Activated naive CD4-positive, alpha-beta T cell treated with anti-CD3 and anti-CD28 coated beads, Interleukin-2, amount 50 U/mL, for 72 hours (primary cell): Measurements from ENCODE around the gene IQCH. TPM values are rescaled to one million over a fixed set of nuclear protein-coding genes. Genes with fewer than 3 reads are reported as not detected.
"Not testable (repeated sequence)": the region's sequence is repeated elsewhere in the genome, so short reads cannot be mapped to it uniquely, and the experiment has no call there.

Source experiments
- ATAC-seq, 2 donors: fragments of 150-1000 bp; cut with Tn5 transposase; 2 replicates each; pipeline ENCODE4 v1.10.0; 2021; ENCODE audit warnings: mild to moderate bottlenecking in 2 of 2, moderate library complexity in 2 of 2
- DNase-seq, 2 donors: peaks; one replicate each; pipeline ENCODE4 v3.0.0; 2021 to 2022; ENCODE audit warnings: low spot score in 2 of 2
- H3K27ac Mint-ChIP-seq, 2 donors: one replicate each; pipeline ENCODE4 v1.8.0; 2022; ENCODE audit warnings: mild to moderate bottlenecking in 2 of 2, mixed read lengths in 2 of 2
- H3K36me3 Mint-ChIP-seq, 2 donors: one replicate each; pipeline ENCODE4 v1.8.0; 2022; ENCODE audit warnings: mixed read lengths in 2 of 2
- H3K9me3 Mint-ChIP-seq, 2 donors: one replicate each; pipeline ENCODE4 v1.8.0; 2022; ENCODE audit warnings: mixed read lengths in 2 of 2
- total RNA-seq, 2 donors: library from RNA; stranded (reverse); gene quantifications; one replicate each; pipeline ENCODE4 v1.2.3, GENCODE V29; 2022

Gene IQCH
- total RNA-seq, 2 donors from 2014 or later = 0.75 to 2.3 TPM

DNA sequence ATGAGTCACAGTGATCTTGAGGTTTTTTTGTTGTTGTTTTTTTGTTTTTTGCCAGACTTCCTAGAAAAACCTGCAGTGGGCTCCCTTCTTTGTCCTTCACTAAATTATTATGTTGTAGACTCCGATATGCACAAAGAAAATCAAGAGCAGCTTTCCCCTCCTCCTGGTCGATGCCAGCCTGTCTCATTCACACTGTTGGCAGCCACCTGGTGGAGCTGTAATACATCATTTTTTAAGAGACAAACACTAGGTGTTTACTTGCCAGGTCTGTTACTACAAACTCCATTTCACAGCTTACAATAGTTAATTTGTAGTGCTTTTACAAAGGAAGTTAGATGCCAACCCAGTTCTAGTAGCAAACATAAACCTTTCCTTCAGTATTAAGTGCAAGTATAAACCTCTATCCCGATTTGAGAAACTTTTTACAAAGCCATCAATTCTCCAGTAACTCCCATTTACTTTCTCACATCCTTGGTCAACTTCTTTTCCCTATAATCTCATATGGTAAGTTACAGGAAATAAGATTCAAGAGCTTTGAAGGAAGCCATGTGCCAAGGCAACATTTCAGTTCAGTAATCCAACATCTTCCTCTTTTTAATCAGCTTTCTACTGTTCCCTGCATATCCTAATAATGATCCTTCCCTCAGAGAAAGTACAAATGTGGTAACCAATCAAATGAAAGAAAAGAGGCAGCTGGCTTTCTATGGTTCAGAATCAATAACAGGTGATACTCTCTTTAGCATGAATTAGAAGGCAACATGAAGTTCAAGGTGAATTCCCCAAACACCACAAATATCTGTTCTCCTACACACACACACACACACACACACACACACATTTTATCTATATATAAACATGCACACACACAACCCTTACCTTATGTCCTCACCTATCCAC is 14.1 kb upstream of the IQCH start:
- Mint-ChIP-seq H3K27ac (peak overlapping the region; percentile 90 to 98), H3K9me3 (no peaks in the 10 kb centered on the region), H3K36me3 (peaks cover 0 to 16% of the 10 kb centered on the region in 2 donors)
- DNase-seq (peak in 1 of 2 donors; percentile 25), ATAC-seq (peak in 1 of 2 donors; percentile 34)

DNA sequence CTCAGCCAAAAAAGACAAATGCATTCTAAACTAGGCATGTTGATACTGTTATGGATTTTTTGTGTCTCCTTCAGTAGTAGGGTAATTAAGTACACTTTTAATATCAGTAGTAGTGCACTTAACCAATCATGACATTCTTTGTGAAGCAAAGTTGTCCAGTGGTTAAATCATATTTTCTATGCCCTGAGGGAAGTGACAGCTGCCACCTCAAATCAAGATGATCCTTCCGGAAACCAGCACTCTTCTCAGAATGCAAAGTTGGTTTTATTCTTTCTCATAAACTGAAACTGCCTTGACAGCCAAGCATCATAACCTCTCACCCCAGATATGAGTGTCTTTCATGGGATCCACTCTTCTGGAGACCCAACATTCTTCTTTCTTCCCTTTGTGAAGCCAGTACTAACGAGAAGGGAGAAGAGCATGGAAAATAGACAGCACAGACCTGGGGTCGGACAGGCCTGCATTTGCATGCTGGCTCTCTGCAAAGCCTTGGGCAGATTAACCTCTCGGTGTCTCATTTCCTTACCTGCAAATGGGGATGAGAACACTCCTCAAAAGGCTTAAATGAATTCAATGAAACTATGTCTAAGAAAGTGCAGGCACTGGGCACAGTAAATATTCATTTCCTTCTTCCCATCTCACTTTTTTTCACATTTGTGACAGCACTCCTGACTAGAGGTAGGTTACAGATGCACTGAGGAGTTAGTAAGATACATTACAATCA is 13.3 kb upstream of the IQCH start:
- peak overlapping the region; percentile 90 to 98 for H3K27ac Mint-ChIP-seq
- ATAC-seq (peak; percentile 88 to 89), DNase-seq (peak in 1 of 2 donors; percentile 48)
- peaks cover 0 to 18% of the 10 kb centered on the region in 2 donors for H3K36me3 Mint-ChIP-seq
- H3K9me3 Mint-ChIP-seq = no peaks in the 10 kb centered on the region

DNA sequence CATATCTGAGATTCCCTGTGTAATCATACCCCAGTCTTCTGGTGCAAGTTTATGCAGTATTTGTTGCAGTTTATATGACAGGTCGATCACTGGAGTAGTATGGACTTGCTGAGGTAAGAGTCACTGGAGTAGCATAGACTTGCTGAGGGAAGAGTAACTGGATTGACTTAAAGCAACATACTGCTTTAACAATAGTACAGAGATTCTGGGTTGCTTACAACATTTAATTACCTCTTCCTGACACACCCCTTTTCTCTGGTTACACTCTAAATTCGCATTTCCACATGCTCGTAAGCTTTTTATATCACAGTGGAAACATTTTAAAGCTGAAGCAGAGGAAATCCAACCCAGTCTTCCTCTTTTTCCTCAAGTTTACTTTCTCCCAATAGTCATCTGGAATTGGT is 11.9 kb upstream of the IQCH start:
- Mint-ChIP-seq H3K27ac (peak overlapping the region in 1 of 2 donors; percentile 90), H3K9me3 (peaks cover 4 to 5% of the 10 kb centered on the region in 2 donors), H3K36me3 (peaks cover 14 to 31% of the 10 kb centered on the region in 2 donors)
- no peak for ATAC-seq
- DNase-seq = no peak

DNA sequence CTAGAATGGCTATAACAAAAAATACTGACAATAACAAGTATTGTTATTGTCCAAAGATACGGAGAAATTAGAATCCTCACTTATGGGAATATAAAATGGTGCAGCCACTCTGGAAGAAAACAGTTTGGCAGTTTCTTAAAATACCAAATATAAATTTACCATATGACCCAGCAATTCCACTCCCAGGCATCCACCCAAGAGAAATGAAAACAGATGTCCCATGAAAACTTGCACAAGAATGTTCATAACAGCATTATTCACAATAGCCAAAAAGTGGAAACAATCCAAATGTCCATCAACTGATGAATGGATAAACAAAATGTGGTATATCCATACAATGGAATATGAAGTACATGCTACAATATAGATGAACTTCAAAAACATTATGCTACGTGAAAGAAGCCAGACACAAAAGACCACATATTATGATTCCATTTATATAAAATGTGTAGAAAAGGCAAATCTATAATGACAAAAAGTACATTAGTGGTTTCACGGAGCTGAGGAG is 9.6 kb upstream of the IQCH start:
- H3K9me3 Mint-ChIP-seq = peaks cover 4 to 8% of the 10 kb centered on the region in 2 donors
- no peak for ATAC-seq
- peaks cover 19 to 44% of the 10 kb centered on the region in 2 donors for H3K36me3 Mint-ChIP-seq
- no peak overlapping the region for H3K27ac Mint-ChIP-seq
- DNase-seq = no peak

DNA sequence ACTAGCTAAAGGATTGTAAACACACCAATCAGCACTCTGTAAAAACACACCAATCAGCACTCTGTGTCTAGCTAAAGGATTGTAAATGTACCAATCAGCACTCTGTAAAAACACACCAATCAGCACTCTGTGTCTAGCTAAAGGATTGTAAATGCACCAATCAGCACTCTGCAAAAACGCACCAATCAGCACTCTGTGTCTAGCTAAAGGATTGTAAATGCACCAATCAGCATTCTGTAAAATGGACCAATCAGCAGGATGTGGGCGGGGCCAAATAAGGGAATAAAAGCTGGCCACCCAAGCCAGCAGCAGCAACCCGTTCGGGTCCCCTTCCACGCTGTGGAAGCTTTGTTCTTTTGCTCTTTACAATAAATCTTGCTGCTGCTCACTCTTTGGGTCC is 8.0 kb upstream of the IQCH start:
- H3K9me3 Mint-ChIP-seq, DNase-seq, H3K27ac Mint-ChIP-seq, ATAC-seq: not testable (repeated sequence)
- peaks cover 19 to 50% of the 10 kb centered on the region in 2 donors for H3K36me3 Mint-ChIP-seq

DNA sequence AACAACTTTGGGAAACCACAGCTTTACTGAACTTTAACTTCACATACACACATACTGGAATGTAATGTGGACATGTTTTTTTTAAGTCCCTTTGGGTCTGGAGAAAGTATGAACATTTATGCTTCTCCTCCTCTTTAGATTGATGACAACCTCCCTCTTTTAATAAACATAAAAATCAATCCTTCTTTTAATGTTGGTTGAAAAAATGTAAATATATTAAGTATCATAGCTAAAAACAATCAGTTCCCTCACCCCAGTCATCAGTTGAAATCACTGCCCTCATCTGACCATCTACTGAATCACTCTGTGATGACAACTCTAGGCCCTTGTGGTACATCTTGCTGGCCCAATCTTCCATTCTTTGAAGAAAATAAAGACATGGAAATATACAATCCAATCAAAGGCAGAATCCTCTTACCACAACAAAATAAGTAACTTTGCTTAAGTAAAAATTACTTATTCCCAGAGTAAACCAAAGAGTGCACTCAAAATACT is 6.5 kb upstream of the IQCH start:
- H3K27ac Mint-ChIP-seq = no peak overlapping the region
- DNase-seq (no peak), ATAC-seq (peak in 1 of 2 donors; percentile 59)
- peaks cover 4 to 8% of the 10 kb centered on the region in 2 donors for H3K9me3 Mint-ChIP-seq
- peaks cover 19 to 50% of the 10 kb centered on the region in 2 donors for H3K36me3 Mint-ChIP-seq

DNA sequence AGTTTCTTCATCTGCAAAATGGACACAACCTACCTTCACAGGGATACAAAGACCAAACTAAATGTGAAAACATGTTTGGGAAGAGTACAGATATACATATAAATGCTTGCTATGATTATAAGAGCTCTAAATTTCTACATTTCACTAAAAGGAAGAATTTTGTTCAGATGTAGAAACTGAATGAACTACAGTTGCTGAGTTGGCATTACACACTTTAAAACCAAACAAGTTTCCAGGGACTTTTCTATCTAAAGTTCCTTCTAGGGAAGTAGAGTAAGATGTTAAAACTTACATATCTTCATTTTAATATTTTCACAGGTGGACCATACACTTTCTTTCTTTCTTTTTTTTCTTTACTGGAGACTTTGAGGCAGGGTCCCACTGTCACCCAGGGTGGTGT is 4.8 kb upstream of the IQCH start:
- no peak for ATAC-seq
- Mint-ChIP-seq H3K9me3 (peaks cover 4 to 8% of the 10 kb centered on the region in 2 donors), H3K36me3 (peaks cover 25 to 52% of the 10 kb centered on the region in 2 donors), H3K27ac (no peak overlapping the region)
- no peak for DNase-seq

DNA sequence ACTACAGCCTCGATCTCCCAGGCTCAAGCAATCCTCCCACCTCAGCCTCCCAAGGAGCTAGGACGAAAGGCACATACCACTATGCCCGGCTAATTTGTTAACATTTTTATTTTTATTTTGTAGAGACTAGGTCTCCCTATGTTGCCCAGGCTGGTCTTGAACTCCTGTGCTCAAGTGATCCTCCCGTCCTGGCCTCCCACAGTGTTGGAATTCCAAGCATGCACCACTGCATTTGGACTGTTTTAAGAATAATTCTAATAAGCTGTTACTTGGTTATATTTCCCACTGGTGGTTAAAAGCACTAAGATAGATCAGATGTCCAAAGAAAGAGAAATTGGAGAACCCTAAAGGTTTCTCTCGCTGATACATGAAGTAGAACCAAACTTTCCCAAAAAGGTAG is 3.3 kb upstream of the IQCH start:
- ATAC-seq (no peak), DNase-seq (no peak)
- Mint-ChIP-seq H3K36me3 (peaks cover 25 to 37% of the 10 kb centered on the region in 2 donors), H3K9me3 (peaks cover 4 to 8% of the 10 kb centered on the region in 2 donors), H3K27ac (no peak overlapping the region)

DNA sequence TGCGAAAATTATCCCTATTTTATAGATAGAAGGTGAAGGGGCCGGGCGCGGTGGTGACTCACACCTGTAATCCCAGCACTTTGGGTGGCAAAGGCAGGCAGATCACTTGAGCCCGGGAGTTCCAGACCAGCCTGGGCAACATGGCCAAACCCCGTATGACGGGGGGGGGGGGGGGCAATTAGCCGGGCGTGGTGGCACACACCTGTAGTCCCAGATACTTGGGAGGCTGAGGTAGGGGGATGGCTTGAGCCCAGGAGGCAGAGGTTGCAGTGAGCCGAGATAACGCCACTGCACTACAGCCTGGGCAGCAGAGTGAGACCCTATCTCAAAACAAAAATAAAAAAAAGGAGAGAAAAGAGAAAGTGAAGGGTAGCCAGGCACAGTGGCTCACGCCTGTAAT is 1.5 kb upstream of the IQCH start:
- peaks cover 0 to 4% of the 10 kb centered on the region in 2 donors for H3K9me3 Mint-ChIP-seq
- no peak for DNase-seq
- no peak for ATAC-seq
- peaks cover 11 to 20% of the 10 kb centered on the region in 2 donors for H3K36me3 Mint-ChIP-seq
- H3K27ac Mint-ChIP-seq = peak overlapping the region; percentile 92 to 97

DNA sequence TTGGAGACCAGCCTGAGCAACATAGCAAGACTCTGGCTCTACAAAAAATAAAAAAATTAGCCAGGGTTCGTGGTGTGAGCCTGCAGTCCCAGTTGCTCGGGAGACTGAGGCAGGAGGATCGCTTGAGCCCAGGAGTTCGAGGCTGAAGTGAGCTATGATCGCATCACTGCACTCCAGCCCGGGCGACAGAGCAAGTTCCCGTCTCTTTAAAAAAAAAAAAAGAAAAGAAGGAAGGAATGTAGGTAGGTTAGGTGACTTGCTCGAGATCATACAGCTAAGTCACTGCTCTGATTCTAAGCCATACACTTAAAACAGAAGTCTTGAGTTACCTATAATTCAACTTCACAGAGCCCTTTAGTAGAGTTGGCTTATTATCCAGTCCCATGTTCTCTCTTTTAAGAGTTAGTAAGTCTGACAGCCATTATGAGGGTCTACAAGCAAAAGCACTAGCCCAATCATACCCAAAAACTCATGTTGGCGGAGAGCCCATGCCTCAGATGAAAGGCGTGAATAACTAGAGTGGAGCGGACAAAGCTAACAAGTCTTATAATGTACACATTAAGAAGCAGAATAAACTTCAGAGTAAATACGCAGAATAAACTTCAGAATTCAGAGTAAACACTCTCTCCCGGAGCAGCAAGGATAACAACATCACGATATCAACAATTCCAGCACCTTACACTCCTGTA is 893 bp upstream of the IQCH start:
- Mint-ChIP-seq H3K36me3 (peaks cover 11 to 16% of the 10 kb centered on the region in 2 donors), H3K27ac (peak overlapping the region; percentile 97 to 99), H3K9me3 (peaks cover 0 to 4% of the 10 kb centered on the region in 2 donors)
- DNase-seq (no peak), ATAC-seq (no peak)

DNA sequence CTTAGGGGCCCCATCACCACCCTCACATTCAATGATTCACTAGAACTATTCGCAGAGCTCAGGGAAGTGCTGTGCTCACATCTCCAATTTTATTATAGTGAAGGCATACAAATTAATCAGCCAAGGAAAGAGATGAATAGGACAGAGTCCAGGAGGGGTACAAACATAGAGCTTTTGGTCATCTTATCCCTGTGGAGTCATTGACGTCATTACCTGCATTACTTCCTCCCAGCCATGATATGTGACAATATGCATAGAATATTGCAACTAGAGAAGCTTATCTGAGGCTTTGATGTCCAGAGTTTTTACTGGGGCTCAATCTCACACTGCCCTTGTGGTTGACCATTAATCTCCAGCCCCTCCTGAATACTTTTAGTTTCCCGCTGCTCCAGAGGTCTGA is 1.5 kb downstream of the IQCH start:
- Mint-ChIP-seq H3K9me3 (no peaks in the 10 kb centered on the region), H3K27ac (no peak overlapping the region), H3K36me3 (peaks cover 6% of the 10 kb centered on the region in 2 donors)
- DNase-seq (no peak), ATAC-seq (no peak)

DNA sequence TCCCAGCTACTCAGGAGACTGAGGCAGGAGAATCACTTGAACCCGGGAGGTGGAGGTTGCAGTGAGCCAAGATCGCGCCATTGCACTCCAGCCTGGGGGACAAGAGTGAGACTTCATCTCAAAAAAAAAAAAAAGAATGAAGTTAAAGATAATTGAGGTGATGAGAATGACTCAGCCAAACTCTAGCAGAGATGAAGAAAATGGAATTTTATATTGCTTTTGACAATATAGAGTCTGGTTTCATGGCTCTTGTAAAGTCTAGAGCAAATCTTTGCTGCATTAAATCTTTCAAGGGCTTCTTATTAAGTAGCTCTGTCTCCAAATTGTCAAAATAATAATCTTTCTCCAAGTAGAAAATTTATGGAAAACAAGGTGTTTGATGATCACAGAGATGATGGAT is 3.8 kb downstream of the IQCH start:
- H3K27ac Mint-ChIP-seq, H3K9me3 Mint-ChIP-seq, ATAC-seq, H3K36me3 Mint-ChIP-seq, DNase-seq: not testable (repeated sequence)

DNA sequence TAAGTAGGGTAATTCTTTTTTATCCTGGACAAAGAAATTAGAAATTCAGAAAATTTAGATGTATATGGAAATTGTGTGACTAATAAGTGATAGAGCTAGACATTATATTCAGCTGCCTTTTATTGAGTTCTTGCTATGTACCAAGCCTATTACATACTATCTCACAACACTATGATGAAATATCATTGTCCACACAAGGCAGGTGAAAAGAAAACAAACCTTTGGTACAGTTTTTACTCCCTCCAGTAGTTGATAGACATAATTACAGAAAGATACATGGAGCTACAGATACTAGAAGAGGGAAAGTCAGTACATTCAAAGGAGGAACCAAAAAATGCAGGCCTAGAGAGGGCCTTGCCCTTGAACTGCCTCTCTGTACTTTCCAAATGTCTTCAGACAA is 4.8 kb downstream of the IQCH start:
- Mint-ChIP-seq H3K9me3 (no peaks in the 10 kb centered on the region), H3K27ac (no peak overlapping the region), H3K36me3 (no peaks in the 10 kb centered on the region)
- ATAC-seq (no peak), DNase-seq (no peak)

DNA sequence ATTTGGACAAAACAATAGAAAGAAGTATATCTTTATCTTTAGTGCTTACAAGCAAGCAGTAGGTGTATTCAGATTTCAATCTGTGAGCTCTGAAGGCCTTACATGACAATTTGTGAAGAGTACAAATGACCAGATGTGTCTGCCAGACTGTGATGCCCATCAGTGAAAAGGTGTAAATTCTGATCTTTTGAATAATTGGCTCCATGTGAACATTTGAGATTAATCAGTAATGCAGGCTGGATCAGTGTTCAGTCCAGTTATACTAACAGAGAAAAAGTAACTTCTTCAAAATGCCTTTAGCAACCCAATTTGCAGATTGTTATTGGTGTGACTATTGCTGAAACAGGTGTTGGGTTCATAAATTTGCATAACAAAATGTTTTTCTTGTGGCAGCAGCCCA is 5.2 kb downstream of the IQCH start:
- no peaks in the 10 kb centered on the region for H3K36me3 Mint-ChIP-seq
- H3K9me3 Mint-ChIP-seq = no peaks in the 10 kb centered on the region
- no peak overlapping the region for H3K27ac Mint-ChIP-seq
- ATAC-seq (no peak), DNase-seq (no peak)

DNA sequence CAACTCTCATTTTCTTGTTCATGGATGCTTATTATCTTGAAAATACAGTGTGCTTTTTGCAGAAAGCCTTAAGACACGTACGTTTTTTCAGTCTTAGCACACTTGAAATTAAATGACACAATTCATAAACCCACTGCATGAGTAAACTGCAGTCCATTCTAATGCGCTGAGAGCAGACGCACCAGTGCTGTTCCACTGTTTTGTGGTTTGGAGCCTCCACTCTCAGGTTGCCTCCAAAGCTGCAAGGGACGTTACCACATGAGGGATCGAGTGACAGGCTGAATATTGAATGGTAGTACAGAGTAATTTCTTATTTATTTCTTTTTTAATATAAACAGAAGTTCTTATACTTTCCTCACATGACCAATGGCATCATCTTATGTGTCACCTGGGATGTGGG is 12.3 kb downstream of the IQCH start:
- Mint-ChIP-seq H3K9me3 (no peaks in the 10 kb centered on the region), H3K36me3 (no peaks in the 10 kb centered on the region), H3K27ac (no peak overlapping the region)
- ATAC-seq (no peak), DNase-seq (no peak)

DNA sequence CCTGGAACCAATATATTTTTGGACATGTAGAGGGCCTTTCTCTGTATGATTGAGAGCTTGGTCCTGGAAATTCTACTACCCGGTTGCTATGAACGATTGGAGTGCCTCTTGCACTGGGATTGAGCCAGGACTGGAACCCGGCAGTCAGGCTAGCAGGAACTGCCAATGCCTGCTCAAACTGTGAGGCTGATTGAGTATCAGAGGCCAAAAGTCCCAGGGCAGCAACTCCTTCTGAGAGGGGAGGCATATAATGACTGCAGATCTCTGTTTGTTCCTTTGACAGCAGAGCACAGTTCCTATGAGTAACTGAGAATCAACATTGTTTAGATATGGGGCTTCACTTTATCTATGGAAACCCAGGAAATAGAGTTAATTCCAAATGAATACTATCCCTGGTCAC is 12.9 kb downstream of the IQCH start:
- Mint-ChIP-seq H3K9me3 (peaks cover 1 to 2% of the 10 kb centered on the region in 2 donors), H3K27ac (no peak overlapping the region), H3K36me3 (peaks cover 0 to 2% of the 10 kb centered on the region in 2 donors)
- no peak for DNase-seq
- ATAC-seq = no peak
